HPDE6-E6E7 (cell line): ENCODE measurements around the gene CCT4.
"Not testable (repeated sequence)": the region's sequence is repeated elsewhere in the genome, so short reads cannot be mapped to it uniquely, and the experiment has no call there.

Experiments used
- DNase-seq: peaks from one replicate; pipeline ENCODE4 v3.0.0; 2011; ENCODE audit warnings: missing footprints; ENCODE audit errors: extremely low spot score

The CCT4 gene

GRCh38 chr2:61888267-61889055, at the start of gene CCT4:
Gene CCT4, minus strand, starts transcription at chr2:61888656. Its CDS starts 149 bp downstream, at chr2:61888507.
- DNase-seq = peak; percentile 45

- no peak for DNase-seq
These were observed 49.4 kb upstream of the CCT4 start for GRCh38 chr2:61937886-61938285.

GRCh38 chr2:61937098-61937497, 48.6 kb upstream of the CCT4 start:
- DNase-seq = no peak

- DNase-seq = no peak
These were observed 40.5 kb upstream of the CCT4 start for GRCh38 chr2:61928826-61929461.

GRCh38 chr2:61926531-61927477, 38.3 kb upstream of the CCT4 start:
- DNase-seq = no peak

GRCh38 chr2:61924895-61925663, 36.6 kb upstream of the CCT4 start:
- no peak for DNase-seq

GRCh38 chr2:61922714-61923113, 34.3 kb upstream of the CCT4 start:
- DNase-seq = no peak

- no peak for DNase-seq
These were observed 32.1 kb upstream of the CCT4 start for GRCh38 chr2:61920548-61920947.

- DNase-seq = not testable (repeated sequence)
These were observed 26.3 kb upstream of the CCT4 start for GRCh38 chr2:61914794-61915193.

- no peak for DNase-seq
These were observed 23.1 kb upstream of the CCT4 start for GRCh38 chr2:61911510-61911909.

- DNase-seq = no peak
These were observed 22.1 kb upstream of the CCT4 start for GRCh38 chr2:61910603-61911002.

- no peak for DNase-seq
These were observed 20.7 kb upstream of the CCT4 start for GRCh38 chr2:61909116-61909515.

- no peak for DNase-seq
These were observed 17.7 kb upstream of the CCT4 start for GRCh38 chr2:61906186-61906470.

- peak; percentile 56 for DNase-seq
These were observed 17.1 kb upstream of the CCT4 start, which contains the start of gene COMMD1 for GRCh38 chr2:61905372-61906185. Gene COMMD1, plus strand, starts transcription at chr2:61905674. Its CDS starts 5 bp downstream, at chr2:61905679.

GRCh38 chr2:61900281-61900680, 11.8 kb upstream of the CCT4 start:
- DNase-seq = no peak

- DNase-seq = no peak
These were observed 10.4 kb upstream of the CCT4 start for GRCh38 chr2:61898810-61899209.

GRCh38 chr2:61887717-61888266, 664 bp downstream of the CCT4 start:
- DNase-seq = no peak

GRCh38 chr2:61885896-61886603, 2.4 kb downstream of the CCT4 start:
- DNase-seq = no peak

- no peak for DNase-seq
These were observed 5.6 kb downstream of the CCT4 start for GRCh38 chr2:61882850-61883249.

- DNase-seq = not testable (repeated sequence)
These were observed 9.1 kb downstream of the CCT4 start for GRCh38 chr2:61879351-61879750.
